ENCODE data around the gene CTTNBP2.

DNA sequence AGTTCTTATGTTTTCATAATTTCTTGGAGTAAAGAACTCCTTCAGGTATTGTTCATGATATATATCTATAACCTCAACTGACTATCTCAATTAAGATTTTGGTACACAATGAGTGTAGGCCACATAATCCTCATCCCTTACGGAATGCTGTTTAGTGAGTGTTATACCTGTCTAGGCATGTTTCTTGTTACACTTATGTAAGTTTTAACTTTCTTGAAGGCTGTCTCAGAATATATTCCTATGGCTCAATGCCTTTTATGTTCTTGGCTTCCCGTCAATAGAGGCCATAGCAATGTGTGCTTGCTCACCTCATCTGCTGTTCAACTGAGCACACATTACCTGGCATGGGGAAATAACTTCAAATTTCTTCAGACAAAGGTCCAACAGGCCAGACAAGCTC lies 185.1 kb downstream of the CTTNBP2 start:
- TF ChIP-seq POLR2A (IDR thresholded peaks at IDR 0.05): no peak
- TF ChIP-seq, protein P1, sequence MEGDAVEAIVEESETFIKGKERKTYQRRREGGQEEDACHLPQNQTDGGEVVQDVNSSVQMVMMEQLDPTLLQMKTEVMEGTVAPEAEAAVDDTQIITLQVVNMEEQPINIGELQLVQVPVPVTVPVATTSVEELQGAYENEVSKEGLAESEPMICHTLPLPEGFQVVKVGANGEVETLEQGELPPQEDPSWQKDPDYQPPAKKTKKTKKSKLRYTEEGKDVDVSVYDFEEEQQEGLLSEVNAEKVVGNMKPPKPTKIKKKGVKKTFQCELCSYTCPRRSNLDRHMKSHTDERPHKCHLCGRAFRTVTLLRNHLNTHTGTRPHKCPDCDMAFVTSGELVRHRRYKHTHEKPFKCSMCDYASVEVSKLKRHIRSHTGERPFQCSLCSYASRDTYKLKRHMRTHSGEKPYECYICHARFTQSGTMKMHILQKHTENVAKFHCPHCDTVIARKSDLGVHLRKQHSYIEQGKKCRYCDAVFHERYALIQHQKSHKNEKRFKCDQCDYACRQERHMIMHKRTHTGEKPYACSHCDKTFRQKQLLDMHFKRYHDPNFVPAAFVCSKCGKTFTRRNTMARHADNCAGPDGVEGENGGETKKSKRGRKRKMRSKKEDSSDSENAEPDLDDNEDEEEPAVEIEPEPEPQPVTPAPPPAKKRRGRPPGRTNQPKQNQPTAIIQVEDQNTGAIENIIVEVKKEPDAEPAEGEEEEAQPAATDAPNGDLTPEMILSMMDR (IDR thresholded peaks at IDR 0.05): no peak
